HCT116 (cell line): ENCODE measurements around the gene PRKN. TPM values are rescaled to one million over a fixed set of nuclear protein-coding genes. Genes with fewer than 3 reads are reported as not detected.

ENCODE experiments used
- ATAC-seq: fragments of 200-7000 bp; cut with Tn5 transposase; 2 replicates; pipeline ENCODE4 v1.9.1; 2020; ENCODE audit warnings: mild to moderate bottlenecking, moderate library complexity
- BruUV-seq: library from RNA; stranded (reverse); fragments of 400-500 nt; replicated peaks from 2 replicates; lab custom pipeline; 2021; lab: Mats Ljungman, UMichigan
- CTCF ChIA-PET: fragments of 300-600 bp; sonication (Branson Sonifier 250); formaldehyde crosslinking; loops from one replicate; lab custom pipeline; 2021; ENCODE audit warnings: antibody characterized with exemption; lab: Charles Lee
- POLR2A ChIA-PET: fragments of 300-600, 350-600 bp; sonication (Branson Sonifier 250); formaldehyde crosslinking; loops from one replicate; lab custom pipeline; 2021; ENCODE audit warnings: antibody characterized with exemption; lab: Charles Lee
- RAD21 ChIA-PET, 2 experiments: fragments of 300-600 bp; sonication (Branson Sonifier 250); formaldehyde crosslinking; loops; one replicate each; lab custom pipeline; 2023; ENCODE audit warnings: low total read pairs in 2 of 2; ENCODE audit not compliant: uncharacterized antibody in 2 of 2, unreplicated experiment in 2 of 2, low non-redundant PET in 1 of 2; lab: Charles Lee
- DNase-seq: peaks from one replicate; pipeline ENCODE4 v3.0.0-alpha.2; 2010; ENCODE audit warnings: low read depth, low spot score
- H2AFZ ChIP-seq: fragments of 200-600 bp; shearing (Covaris generic), sonication (generic); 2 replicates; pipeline ENCODE4 v1.6.1; 2017; ENCODE audit warnings: low read depth, mixed run types, mixed read lengths, antibody characterized with exemption, low read length; ENCODE audit not compliant: poor library complexity, severe bottlenecking
- H3K27ac ChIP-seq: 2 replicates; pipeline ENCODE4 v1.5.1; 2012; ENCODE audit warnings: low read depth, low read length
- H3K27me3 ChIP-seq: fragments of 200-600 bp; sonication (generic); 2 replicates; pipeline ENCODE4 v1.6.1; 2016; ENCODE audit warnings: mixed run types, low read length, mixed read lengths; ENCODE audit not compliant: insufficient read depth
- H3K36me3 ChIP-seq, 2 experiments: fragments of 200-500 bp in 1 of 2; fragments of 200-600 bp in 1 of 2; sonication (Bioruptor generic) in 1 of 2; sonication (generic) in 1 of 2; 2 replicates each; pipeline versions ENCODE4 v1.5.1 to v1.6.1; 2014 to 2016; ENCODE audit warnings: low read length in 2 of 2, inconsistent platforms in 1 of 2, mixed read lengths in 1 of 2, mixed run types in 1 of 2; ENCODE audit not compliant: insufficient read depth in 2 of 2, control insufficient read depth in 1 of 2
- H3K4me1 ChIP-seq, 2 experiments: fragments of 200-600 bp in 1 of 2; sonication (generic) in 1 of 2; 2 replicates each; pipeline versions ENCODE4 v1.5.1 to v1.6.1; 2012 to 2017; ENCODE audit warnings: low read length in 2 of 2, inconsistent platforms in 1 of 2, mild to moderate bottlenecking in 1 of 2, mixed read lengths in 1 of 2, mixed run types in 1 of 2, moderate library complexity in 1 of 2; ENCODE audit not compliant: insufficient read depth in 2 of 2, control insufficient read depth in 1 of 2
- H3K4me2 ChIP-seq: fragments of 200-600 bp; sonication (generic); 2 replicates; pipeline ENCODE4 v1.6.1; 2017; ENCODE audit warnings: mixed run types, low read length, mixed read lengths
- H3K4me3 ChIP-seq, 2 experiments: fragments of 200-600 bp in 1 of 2; sonication (generic) in 1 of 2; replicated peaks in 1 of 2; 2 replicates each; pipeline ENCODE4 v1.5.1; 2011 to 2016; ENCODE audit warnings: low read length in 2 of 2, control low read depth in 1 of 2, low read depth in 1 of 2, mild to moderate bottlenecking in 1 of 2, mixed read lengths in 1 of 2, mixed run types in 1 of 2
- H3K79me2 ChIP-seq: fragments of 200-600 bp; sonication (generic); 2 replicates; pipeline ENCODE4 v1.6.1; 2017; ENCODE audit warnings: mild to moderate bottlenecking, mixed run types, low read length, moderate library complexity, mixed read lengths; ENCODE audit not compliant: insufficient read depth
- H3K9ac ChIP-seq: fragments of 200-600 bp; sonication (generic); 2 replicates; pipeline ENCODE4 v1.6.1; 2016; ENCODE audit warnings: low read length, mixed read lengths
- H3K9me2 ChIP-seq: fragments of 200-600 bp; sonication (generic), shearing (Covaris generic); 2 replicates; pipeline ENCODE4 v1.6.1; 2017; ENCODE audit warnings: mixed run types, mild to moderate bottlenecking, moderate library complexity; ENCODE audit not compliant: insufficient read depth
- H3K9me3 ChIP-seq, 2 experiments: fragments of 200-500 bp in 1 of 2; fragments of 200-600 bp in 1 of 2; sonication (Bioruptor generic) in 1 of 2; sonication (generic) in 1 of 2; 2 replicates each; pipeline ENCODE4 v1.6.1; 2014 to 2017; ENCODE audit warnings: low read length in 2 of 2, mixed read lengths in 2 of 2, inconsistent platforms in 1 of 2, low read depth in 1 of 2, mild to moderate bottlenecking in 1 of 2, mixed run types in 1 of 2, moderate library complexity in 1 of 2; ENCODE audit not compliant: control insufficient read depth in 1 of 2, insufficient read depth in 1 of 2
- H4K20me1 ChIP-seq: fragments of 200-600 bp; sonication (generic), shearing (Covaris generic); 2 replicates; pipeline ENCODE4 v1.6.1; 2017; ENCODE audit warnings: mixed run types, mild to moderate bottlenecking, moderate library complexity; ENCODE audit not compliant: insufficient read depth
- CEBPB ChIP-seq: IDR thresholded peaks from 2 replicates; pipeline ENCODE4 v1.6.1; 2012; ENCODE audit warnings: low read depth
- EGR1 ChIP-seq: IDR thresholded peaks from 2 replicates; pipeline ENCODE4 v1.6.1; 2012; ENCODE audit warnings: low read depth
- EZH2 ChIP-seq: fragments of 200-600 bp; sonication (generic); IDR thresholded peaks from 2 replicates; pipeline ENCODE4 v1.6.1; 2017; ENCODE audit warnings: antibody characterized with exemption, mixed run types
- EZH2phosphoT487 ChIP-seq: fragments of 200-600 bp; IDR thresholded peaks from 2 replicates; pipeline ENCODE4 v1.6.1; 2018; ENCODE audit warnings: antibody characterized with exemption, borderline replicate concordance
- FOSL1 ChIP-seq: IDR thresholded peaks from 2 replicates; pipeline ENCODE4 v1.6.1; 2012; ENCODE audit warnings: low read depth
- JUND ChIP-seq: IDR thresholded peaks from 2 replicates; pipeline ENCODE4 v1.6.1; 2012
- POLR2A ChIP-seq: IDR thresholded peaks from 2 replicates; pipeline ENCODE4 v1.7.0; 2011; ENCODE audit warnings: borderline replicate concordance; ENCODE audit not compliant: insufficient read depth, insufficient read length; ENCODE audit errors: extremely low read depth
- POLR2AphosphoS5 ChIP-seq: IDR thresholded peaks from 2 replicates; pipeline ENCODE4 v1.6.1; 2011; ENCODE audit warnings: mild to moderate bottlenecking, low read depth, low read length, moderate library complexity
- SIN3A ChIP-seq: IDR thresholded peaks from 2 replicates; pipeline ENCODE4 v1.6.1; 2012; ENCODE audit warnings: low read depth
- SP1 ChIP-seq: IDR thresholded peaks from 2 replicates; pipeline ENCODE4 v1.6.1; 2012; ENCODE audit warnings: low read depth
- YY1 ChIP-seq: IDR thresholded peaks from 2 replicates; pipeline ENCODE4 v1.6.1; 2011; ENCODE audit warnings: low read length, low read depth, moderate library complexity, mild to moderate bottlenecking; ENCODE audit not compliant: insufficient replicate concordance; ENCODE audit errors: extremely low read depth
- ZNF274 ChIP-seq: fragments of 200-500 bp; sonication (Bioruptor generic); IDR thresholded peaks from 2 replicates; pipeline ENCODE4 v1.6.1; 2014; ENCODE audit warnings: mild to moderate bottlenecking, low read depth, low read length, inconsistent platforms
- intact Hi-C: fragments of 100-400 bp; cut with micrococcal nuclease; formaldehyde crosslinking; loops from 2 replicates; pipeline ENCODE4 v1.10.0; 2022
- total RNA-seq: library from RNA; stranded (reverse); gene quantifications from one replicate; pipeline ENCODE4 v1.2.1, GENCODE V29; 2021; ENCODE audit not compliant: unreplicated experiment
- TF ChIP-seq, protein P1 (sequence below): IDR thresholded peaks from 2 replicates; pipeline ENCODE4 v1.6.1; 2012; ENCODE audit warnings: low read depth
- TF ChIP-seq, protein P2 (sequence below): IDR thresholded peaks from 2 replicates; pipeline ENCODE4 v1.6.1; 2012
- TF ChIP-seq, protein P3 (sequence below): IDR thresholded peaks from 2 replicates; pipeline ENCODE4 v1.6.1; 2011; ENCODE audit warnings: mild to moderate bottlenecking, low read length, moderate library complexity; ENCODE audit not compliant: insufficient replicate concordance; ENCODE audit errors: extremely low read depth
- TF ChIP-seq, protein P4 (sequence below): IDR thresholded peaks from 2 replicates; pipeline ENCODE4 v1.6.1; 2012
- TF ChIP-seq, protein P5 (sequence below), 3 experiments: fragments of 200-600 bp in 1 of 3; sonication (generic) in 1 of 3; IDR thresholded peaks in 2 of 3; conservative IDR thresholded peaks in 1 of 3; 2 replicates each; pipeline ENCODE4 v1.5.1; 2012 to 2017; ENCODE audit warnings: low read depth in 2 of 3, low read length in 2 of 3, antibody characterized with exemption in 1 of 3, borderline replicate concordance in 1 of 3, control low read depth in 1 of 3, mild to moderate bottlenecking in 1 of 3, mixed read lengths in 1 of 3, mixed run types in 1 of 3, moderate library complexity in 1 of 3; ENCODE audit not compliant: insufficient read depth in 1 of 3

The PRKN gene
- total RNA-seq, 1 experiment from 2014 or later = 2.6 TPM

DNA sequence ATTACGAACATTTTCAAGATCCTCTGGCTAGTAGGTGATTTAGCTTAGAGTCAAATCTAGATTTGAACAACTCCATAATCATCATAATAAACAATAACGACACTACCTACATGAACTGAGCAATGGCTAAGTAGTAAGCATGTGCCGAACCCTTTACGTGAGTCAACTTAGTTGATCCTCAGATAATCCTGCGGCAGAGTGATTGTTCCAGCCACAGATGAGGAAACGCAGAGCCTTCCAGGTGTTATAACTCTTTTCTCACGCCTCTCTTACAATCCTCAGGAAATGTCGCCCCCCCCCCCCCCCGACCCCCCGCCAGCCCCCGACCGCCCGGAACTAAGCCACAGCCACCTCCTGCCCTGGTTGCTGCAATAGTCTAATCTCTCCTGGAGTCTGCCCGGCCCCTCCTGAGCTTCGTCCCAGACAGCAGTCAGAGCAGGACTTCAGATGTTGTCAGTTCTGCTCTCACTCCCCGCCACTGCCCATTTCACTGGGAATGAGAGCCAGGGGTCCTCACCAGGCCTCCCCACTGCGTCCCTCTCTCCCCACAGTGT, 1312.2 kb downstream of the PRKN start:
- intact Hi-C loops = no loop called here
- H3K27ac ChIP-seq = no peak overlapping the region
- ChIA-PET CTCF (interaction anchor here (0.6 kb wide), 1 partner anchor 435 kb away, joined by 4 read pairs; no protein-coding TSS in a partner anchor), POLR2A (no interaction called here), RAD21 (interaction anchor here in 1 of 2 experiments (0.6 kb wide), 1 partner anchor 829 kb away, joined by 6 read pairs; no protein-coding TSS in a partner anchor)
- no peak for TF ChIP-seq YY1
- no peak for TF ChIP-seq POLR2AphosphoS5
- TF ChIP-seq, protein P1, sequence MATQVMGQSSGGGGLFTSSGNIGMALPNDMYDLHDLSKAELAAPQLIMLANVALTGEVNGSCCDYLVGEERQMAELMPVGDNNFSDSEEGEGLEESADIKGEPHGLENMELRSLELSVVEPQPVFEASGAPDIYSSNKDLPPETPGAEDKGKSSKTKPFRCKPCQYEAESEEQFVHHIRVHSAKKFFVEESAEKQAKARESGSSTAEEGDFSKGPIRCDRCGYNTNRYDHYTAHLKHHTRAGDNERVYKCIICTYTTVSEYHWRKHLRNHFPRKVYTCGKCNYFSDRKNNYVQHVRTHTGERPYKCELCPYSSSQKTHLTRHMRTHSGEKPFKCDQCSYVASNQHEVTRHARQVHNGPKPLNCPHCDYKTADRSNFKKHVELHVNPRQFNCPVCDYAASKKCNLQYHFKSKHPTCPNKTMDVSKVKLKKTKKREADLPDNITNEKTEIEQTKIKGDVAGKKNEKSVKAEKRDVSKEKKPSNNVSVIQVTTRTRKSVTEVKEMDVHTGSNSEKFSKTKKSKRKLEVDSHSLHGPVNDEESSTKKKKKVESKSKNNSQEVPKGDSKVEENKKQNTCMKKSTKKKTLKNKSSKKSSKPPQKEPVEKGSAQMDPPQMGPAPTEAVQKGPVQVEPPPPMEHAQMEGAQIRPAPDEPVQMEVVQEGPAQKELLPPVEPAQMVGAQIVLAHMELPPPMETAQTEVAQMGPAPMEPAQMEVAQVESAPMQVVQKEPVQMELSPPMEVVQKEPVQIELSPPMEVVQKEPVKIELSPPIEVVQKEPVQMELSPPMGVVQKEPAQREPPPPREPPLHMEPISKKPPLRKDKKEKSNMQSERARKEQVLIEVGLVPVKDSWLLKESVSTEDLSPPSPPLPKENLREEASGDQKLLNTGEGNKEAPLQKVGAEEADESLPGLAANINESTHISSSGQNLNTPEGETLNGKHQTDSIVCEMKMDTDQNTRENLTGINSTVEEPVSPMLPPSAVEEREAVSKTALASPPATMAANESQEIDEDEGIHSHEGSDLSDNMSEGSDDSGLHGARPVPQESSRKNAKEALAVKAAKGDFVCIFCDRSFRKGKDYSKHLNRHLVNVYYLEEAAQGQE = no peak
- no peak for TF ChIP-seq CEBPB
- TF ChIP-seq SIN3A = no peak
- TF ChIP-seq, protein P2, sequence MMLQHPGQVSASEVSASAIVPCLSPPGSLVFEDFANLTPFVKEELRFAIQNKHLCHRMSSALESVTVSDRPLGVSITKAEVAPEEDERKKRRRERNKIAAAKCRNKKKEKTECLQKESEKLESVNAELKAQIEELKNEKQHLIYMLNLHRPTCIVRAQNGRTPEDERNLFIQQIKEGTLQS = no peak
- no peak for TF ChIP-seq FOSL1
- TF ChIP-seq, protein P3, sequence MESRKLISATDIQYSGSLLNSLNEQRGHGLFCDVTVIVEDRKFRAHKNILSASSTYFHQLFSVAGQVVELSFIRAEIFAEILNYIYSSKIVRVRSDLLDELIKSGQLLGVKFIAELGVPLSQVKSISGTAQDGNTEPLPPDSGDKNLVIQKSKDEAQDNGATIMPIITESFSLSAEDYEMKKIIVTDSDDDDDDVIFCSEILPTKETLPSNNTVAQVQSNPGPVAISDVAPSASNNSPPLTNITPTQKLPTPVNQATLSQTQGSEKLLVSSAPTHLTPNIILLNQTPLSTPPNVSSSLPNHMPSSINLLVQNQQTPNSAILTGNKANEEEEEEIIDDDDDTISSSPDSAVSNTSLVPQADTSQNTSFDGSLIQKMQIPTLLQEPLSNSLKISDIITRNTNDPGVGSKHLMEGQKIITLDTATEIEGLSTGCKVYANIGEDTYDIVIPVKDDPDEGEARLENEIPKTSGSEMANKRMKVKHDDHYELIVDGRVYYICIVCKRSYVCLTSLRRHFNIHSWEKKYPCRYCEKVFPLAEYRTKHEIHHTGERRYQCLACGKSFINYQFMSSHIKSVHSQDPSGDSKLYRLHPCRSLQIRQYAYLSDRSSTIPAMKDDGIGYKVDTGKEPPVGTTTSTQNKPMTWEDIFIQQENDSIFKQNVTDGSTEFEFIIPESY = no peak
- TF ChIP-seq POLR2A = no peak
- no peak for TF ChIP-seq EZH2
- TF ChIP-seq, protein P4, sequence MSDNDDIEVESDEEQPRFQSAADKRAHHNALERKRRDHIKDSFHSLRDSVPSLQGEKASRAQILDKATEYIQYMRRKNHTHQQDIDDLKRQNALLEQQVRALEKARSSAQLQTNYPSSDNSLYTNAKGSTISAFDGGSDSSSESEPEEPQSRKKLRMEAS = no peak
- TF ChIP-seq JUND = no peak
- no peak for TF ChIP-seq SP1
- TF ChIP-seq, protein P5, sequence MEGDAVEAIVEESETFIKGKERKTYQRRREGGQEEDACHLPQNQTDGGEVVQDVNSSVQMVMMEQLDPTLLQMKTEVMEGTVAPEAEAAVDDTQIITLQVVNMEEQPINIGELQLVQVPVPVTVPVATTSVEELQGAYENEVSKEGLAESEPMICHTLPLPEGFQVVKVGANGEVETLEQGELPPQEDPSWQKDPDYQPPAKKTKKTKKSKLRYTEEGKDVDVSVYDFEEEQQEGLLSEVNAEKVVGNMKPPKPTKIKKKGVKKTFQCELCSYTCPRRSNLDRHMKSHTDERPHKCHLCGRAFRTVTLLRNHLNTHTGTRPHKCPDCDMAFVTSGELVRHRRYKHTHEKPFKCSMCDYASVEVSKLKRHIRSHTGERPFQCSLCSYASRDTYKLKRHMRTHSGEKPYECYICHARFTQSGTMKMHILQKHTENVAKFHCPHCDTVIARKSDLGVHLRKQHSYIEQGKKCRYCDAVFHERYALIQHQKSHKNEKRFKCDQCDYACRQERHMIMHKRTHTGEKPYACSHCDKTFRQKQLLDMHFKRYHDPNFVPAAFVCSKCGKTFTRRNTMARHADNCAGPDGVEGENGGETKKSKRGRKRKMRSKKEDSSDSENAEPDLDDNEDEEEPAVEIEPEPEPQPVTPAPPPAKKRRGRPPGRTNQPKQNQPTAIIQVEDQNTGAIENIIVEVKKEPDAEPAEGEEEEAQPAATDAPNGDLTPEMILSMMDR (IDR thresholded peaks at IDR 0.05 in 2 of 3, conservative IDR thresholded peaks at IDR 0.05 in 1 of 3; ENCODE audit: borderline replicate concordance in 1 of 3, insufficient read depth in 1 of 3, low read depth in 2 of 3, low read length in 2 of 3) = no peak
- no peak for TF ChIP-seq EZH2phosphoT487
- no peak for TF ChIP-seq EGR1
- TF ChIP-seq ZNF274 = no peak
- H3K9ac ChIP-seq = no peak overlapping the region
- no peaks in the 10 kb centered on the region for H3K36me3 ChIP-seq
- H3K27me3 ChIP-seq = 0 out of 2 replicates have a peak, but pooled peaks cover 5% of the 10 kb centered on the region
- no peaks in the 10 kb centered on the region for H3K4me1 ChIP-seq
- no peak overlapping the region for H3K4me2 ChIP-seq
- no peaks in the 10 kb centered on the region for H3K79me2 ChIP-seq
- DNase-seq (no peak), ATAC-seq (no peak)
- no peaks in the 10 kb centered on the region for H3K9me2 ChIP-seq
- BruUV-seq = no TSS peak
- H3K4me3 ChIP-seq = no peak overlapping the region
- H2AFZ ChIP-seq = no peak overlapping the region
- no peaks in the 10 kb centered on the region for H3K9me3 ChIP-seq
- no peaks in the 10 kb centered on the region for H4K20me1 ChIP-seq
